ENCODE results near the gene SLC17A3.

Gene SLC17A3, protein sequence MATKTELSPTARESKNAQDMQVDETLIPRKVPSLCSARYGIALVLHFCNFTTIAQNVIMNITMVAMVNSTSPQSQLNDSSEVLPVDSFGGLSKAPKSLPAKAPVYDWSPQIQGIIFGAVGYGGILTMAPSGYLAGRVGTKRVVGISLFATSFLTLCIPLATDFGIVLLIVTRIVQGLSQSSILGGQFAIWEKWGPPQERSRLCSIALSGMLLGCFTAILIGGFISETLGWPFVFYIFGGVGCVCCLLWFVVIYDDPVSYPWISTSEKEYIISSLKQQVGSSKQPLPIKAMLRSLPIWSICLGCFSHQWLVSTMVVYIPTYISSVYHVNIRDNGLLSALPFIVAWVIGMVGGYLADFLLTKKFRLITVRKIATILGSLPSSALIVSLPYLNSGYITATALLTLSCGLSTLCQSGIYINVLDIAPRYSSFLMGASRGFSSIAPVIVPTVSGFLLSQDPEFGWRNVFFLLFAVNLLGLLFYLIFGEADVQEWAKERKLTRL

DNA sequence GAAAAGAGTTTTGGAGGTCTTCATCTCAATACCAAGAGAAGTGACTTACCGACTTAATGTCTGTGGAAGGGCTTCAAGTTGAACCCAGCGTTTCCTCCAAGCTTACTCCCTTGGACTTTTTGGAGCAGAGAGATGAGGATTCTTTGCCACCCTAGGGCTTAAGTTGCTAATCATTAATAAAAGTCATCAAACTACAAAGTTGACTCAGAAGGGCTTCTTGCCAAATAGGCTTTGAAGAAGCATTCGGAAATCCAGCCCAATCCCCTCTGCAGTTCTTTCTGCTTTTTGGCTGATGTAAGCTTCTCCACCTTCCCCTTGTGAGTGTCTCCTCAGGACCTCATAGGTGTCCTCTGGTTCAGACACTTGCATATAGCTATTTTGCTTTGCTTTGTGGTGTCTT lies at the start of gene SLC17A3:
TSS of gene SLC17A3 (minus strand) at position 126 of the 400 bp plus-strand sequence. CDS start 5,856 bp downstream, outside the sequence.
- DNase-seq (ENCODE audit: low spot score), result no peak

DNA sequence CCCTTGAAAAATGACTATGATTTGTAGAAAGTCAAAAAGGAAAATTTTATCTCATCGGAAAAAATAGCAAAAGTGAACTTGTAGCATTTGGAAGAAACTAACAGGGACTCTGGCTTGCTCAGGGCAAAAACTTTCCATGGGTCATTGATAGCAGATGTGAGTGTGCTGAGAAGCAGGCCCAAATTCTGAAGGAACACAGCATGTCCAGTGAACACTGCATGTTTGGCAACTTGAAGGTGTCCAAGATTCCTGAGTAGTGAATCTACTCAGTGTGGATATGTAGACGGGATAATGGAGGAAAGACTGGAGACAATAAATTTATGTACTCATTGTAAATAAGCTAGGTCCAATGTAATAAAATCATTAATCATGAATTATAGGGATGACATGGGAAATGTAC lies 48.3 kb upstream of the SLC17A3 start:
- DNase-seq (ENCODE audit: low spot score), result no peak

DNA sequence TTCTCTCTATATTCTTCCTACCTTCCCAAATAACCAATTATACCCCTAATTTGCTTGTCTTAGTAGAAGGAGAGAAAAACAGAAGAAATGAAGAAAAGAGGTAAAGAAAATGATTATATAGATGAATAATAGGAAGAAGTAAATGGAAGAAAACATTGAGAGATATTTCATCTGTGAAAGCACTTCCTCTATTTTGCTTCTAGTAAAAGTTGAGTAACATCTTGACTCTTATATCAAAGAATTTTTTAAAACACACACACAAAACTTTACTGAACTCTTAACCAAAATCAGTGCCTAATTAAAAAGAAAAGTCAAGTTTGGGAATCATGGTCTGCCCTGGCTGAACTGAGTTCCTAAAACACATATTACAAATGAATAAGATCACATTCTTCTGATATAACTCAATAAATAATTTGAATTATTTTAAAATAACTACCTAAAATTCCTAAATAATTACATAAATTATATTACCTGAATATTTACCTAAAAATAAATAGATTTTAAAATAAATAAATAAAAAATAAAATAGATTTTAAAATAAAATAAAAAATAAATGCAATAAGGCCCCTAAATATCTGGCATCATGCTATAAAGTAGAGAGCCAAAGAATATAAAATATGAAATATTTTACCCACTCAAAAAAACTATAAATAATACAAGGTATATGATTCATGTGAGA lies 47.6 kb upstream of the SLC17A3 start:
- no peak for DNase-seq (ENCODE audit: low spot score)

DNA sequence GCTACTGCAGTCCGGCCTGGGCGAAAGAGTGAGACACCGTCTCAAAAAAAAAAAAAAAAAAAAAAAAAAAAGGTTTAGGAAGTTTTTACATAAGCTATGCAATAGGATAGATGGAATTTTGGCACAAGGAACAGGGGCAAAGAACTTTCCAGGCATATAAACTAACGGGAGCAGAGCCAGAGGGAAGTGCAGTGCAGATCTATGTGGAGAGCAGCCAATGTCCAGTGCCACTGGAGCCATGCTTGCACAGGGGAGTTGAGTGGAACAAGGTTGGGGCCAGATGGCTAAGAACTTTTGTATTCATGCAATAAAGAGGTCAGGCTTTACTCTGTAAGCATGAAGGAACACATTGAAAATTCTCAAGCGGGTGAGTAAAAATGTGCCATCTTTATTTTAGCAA lies 45.6 kb upstream of the SLC17A3 start:
- no peak for DNase-seq (ENCODE audit: low spot score)

DNA sequence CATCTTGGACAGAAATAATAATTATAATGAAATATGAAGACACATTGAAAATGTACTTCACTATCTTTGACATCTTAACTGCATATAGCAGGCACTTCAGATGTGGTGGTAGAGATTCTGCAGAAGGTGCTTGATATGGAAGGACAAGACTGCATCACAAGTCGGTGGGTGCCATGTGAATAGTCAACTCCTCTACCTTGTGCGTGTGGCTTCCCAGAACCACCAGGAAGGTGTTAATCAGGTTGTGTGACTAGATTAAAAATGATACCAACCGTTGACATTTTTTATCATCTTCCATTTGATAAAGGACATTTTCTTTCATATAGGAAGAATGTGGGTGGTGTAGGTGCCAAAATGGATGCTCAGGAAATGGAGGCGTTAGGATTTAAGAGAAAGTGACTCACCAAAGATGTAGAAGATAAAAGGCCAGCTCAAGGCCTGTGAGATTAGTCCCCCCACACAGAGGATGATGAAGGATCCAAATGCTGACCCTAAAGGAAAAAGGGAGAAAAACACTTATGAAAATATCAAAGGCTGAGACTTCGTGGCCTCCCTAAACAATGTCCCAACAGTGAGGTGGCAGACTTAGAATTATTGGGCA lies 44.1 kb upstream of the SLC17A3 start:
- DNase-seq (ENCODE audit: low spot score), result no peak

DNA sequence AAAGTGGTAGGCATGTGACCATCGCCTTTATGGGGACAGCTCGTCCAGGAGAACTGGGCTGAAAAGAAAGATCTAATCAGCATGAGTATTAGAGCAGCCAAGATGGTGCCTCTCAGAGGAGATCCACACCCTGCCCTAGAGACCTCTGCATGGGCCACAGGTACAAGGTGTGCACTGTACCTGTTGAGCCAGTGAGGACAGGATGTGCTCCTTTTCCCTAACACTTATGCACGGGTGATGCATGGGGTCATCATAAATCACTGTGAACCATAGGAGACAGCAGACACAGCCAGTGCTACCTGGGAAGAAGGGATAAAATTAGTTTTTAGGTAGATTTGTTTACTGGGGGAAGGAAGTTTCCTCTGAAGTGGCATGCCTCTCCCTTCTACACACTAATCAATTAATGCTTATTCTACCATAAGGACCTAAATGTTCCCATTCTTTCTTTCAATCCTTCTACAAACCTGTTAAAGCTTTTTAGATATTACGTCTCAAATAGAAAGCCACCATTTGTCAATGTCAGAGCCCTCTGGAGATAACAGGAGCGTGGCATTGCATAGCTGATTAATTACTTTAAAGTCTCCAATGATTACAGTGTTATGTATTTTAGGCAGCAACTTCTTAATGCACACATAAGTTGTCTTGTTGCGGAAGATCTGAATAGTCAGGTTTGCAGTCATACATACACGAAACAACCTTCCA lies 42.9 kb upstream of the SLC17A3 start:
- no peak for DNase-seq (ENCODE audit: low spot score)

DNA sequence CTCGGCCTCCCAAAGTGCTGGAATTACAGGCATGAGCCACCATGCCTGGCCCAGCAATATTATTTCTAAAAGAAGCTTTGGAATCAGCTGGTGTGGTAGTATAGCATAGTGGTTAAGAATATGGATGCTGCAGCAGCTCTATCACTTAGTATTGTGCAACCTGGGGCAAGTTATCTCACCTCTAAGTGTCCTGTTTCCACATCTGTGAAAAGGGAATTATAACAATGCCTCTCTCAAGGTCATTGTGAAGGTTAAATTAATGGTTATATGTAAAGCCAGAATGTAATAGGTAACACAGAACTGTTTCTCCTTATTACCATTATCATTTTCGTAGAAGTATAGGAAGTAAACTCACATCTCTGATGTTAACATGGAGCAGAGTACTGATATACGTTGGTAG lies 42.3 kb upstream of the SLC17A3 start:
- DNase-seq (ENCODE audit: low spot score), result no peak

DNA sequence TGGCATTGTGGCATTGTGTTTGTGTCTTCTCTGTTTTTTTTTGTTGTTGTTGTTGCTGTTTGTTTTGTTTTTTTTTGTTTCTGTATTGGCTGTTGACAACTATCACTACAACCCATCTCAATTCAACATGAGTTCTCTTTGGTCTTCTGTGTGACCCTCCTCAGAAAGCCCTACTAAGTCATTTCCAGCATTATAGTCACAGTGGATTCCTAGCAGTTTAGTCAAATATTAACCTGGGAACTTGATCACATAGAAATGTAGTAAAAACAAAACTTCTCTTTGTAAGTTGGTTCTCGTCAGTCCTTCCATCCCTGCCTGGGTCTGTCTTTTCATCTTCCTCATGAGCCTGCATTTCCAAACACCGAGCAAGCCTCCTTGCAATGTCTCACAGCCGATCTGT lies 39.7 kb upstream of the SLC17A3 start:
- DNase-seq (ENCODE audit: low spot score), result no peak

DNA sequence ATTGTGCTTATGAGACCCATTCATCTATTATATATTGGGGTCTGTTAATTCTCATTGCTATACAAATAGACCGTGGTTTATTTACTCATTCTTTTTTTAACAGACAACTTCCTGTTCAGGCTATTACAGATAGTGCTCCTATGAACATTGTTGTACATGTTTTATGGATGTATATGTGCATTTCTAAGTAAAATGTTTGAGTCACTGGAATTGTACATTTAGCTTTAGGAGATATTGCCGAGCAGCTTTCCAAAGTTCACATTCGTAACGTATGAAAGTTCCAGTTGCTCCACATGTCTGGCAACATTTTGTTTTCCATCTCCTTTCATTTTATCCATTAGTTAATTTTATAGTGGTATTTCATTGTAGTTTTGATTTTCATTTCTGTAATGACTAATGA lies 37.3 kb upstream of the SLC17A3 start:
- no peak for DNase-seq (ENCODE audit: low spot score)

DNA sequence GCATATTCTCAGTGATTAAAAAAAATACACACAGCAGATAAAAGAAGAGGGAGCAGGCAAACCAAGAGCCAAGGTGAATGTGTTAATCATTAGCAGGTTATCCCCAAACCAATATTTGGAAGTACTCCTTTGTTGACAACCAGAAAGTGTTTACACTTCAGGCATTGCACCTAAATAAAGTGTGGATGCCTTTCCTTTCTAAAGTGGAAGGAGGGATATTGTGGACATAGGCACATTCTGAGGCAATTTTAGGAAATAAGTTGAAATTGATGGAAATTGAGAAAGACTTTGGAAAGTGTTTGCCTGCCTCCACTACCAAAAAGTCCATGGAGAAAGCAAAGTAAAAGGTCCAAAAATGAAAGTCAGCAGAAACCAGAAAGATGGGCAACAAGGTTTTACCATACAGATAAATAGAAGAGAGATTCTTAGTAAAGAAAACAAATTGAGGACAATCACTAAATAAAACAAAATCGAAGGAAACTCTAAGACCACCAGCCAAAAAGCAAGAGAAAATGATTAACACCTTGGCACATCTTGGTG lies 33.5 kb upstream of the SLC17A3 start:
- no peak for DNase-seq (ENCODE audit: low spot score)

DNA sequence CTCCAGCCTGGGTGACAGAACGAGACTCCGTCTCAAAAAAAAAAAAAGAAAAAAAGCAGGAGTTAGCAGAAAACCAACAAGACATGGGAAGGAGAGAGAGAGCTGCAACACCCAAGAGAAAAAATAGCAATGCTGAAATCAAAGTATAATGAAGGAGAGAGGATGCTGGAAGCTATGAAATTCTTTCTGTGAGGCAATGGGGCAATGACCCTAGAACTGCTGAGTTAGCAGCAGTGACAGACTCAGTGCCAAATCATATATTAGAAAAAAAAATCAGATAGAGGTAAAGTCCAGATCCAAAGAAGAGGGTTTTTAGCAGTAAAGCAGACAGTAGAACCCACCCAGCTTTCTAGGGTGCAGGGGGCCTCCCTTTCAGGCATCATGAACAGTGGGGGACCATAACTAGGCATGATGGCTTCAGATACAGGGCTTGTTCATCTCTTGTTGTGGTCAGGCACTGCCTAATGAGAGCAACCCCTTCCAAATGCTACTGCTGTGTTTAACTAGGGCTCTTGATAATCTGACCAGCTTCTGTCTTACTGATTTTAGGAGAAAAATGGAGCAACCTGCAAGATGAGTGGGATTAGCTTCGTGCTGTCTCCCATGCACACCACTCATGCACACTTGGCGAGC lies 29.5 kb upstream of the SLC17A3 start:
- no peak for DNase-seq (ENCODE audit: low spot score)

DNA sequence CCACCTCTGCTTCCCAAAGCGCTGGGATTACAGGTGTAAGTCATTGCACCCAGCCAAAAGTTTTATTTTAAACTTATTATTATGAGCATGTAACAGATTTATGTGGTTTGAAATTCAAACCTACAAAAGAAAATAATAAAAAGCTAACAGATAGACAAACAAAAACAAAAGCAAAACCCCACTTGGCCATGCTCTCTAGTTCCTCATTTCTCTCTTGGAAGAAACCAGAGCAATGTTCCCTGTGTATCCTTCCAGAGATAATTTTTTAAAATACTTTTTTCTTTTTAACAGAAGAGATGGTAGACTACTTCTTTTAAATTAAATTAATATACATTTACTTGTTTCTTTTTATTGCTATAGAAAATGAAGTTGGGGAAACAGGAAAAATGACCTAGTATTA lies 28.0 kb upstream of the SLC17A3 start:
- DNase-seq (ENCODE audit: low spot score), result no peak

DNA sequence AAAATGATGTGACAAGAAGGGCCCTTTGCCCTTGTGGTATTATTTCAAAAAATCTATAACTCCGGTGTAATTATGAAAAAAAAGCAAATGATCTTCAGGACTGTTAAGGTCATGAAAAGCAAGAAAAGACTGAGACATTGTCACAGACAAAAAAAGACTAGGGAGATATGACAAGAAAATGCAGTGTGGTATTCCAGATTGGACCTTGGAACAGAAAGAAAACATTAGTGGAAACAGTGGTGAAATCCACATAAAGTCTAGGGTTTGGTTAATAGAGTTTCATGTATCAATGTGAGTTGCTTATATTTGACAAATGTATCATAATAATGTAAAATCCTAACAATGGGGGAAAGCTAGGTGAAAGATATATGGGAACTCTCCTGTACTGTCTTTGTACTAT lies 26.8 kb upstream of the SLC17A3 start:
- DNase-seq (ENCODE audit: low spot score), result no peak

DNA sequence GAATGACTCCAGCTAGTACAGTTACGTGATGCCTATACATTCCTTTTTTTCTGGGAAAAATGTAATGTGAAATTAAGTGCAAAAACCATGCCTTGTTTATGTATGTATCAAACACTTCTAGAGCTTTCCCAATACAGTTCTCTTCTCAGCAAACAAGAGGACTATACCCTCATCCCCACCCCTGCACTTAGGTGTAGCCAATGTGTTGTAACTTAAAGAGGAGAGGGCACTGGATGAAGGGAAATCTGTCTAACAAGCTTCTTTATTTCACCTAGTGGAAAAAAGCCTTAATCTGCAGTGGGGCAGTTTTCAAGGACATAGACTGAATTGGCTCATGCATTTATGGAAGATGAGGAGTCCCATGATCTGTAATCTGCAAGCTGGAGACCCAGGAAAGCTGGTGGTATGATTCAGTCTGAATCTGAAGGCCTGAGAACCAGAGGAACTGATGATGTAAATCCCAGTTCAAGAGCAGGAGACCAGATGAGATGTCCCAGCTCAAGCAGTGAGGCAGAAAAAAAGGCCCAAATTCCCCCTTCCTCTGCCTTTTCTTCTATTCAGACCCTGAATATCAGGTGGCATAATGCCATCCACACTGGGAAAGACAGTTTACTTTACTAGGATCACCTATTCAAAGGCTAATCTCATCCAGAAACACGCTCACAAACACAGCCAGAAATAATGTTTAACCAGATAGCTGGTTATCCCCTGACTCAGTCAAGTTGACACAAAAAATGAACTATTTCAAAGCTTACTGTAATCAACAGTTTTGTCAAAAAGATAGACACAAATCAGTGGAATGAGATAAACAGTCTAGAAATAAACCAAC lies 25.8 kb upstream of the SLC17A3 start:
- DNase-seq (ENCODE audit: low spot score), result no peak

DNA sequence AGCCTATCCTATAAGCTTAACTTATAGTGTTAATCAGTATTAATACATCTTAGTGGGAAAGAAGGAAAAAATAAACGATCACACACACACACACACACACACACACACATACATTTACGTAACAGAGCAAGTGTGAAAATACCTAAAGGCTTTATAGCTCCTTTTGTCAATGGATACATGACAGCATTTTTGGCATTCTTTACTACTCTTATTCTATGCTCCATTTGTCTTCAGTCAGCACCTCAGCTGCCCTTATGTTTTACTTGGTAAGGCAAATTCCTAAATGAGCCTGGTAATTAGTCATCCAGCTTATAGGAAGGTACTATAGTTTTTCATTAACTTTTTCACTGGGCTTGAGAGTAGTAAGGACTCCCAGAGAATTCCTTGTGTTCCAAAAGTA lies 25.1 kb upstream of the SLC17A3 start:
- DNase-seq (ENCODE audit: low spot score), result no peak

DNA sequence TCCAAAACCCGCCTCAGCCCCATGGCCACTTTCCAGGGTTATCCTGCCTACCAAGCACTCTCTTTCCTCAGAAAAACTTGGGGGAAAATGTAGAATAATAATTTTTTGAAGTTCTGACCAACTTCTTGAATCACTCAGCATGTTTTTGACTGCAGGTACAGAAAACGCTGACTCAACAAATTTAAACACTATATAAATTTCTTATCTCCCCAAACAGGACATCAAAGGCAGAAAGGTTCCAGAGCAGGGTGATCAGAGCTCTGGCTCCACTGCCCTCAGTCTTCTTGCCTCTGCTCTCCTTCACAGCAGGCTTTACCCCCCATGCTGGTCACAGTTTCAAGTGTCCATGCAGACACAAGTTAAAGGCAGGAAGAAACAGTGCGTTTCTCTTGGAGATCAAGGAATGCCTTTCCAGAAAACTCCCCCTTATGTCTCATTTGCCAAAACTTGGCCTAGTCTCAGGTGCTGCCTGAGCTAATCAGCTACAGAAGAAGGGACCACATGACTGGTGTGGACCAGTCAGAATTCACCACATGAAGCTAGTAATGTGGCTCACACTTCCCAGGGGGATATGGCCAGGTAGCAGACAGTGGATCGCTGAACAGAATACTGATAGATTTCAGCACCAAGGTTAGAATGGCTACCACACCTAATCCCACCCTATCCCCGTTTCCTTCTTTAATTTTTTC lies 24.4 kb upstream of the SLC17A3 start:
- no peak for DNase-seq (ENCODE audit: low spot score)

DNA sequence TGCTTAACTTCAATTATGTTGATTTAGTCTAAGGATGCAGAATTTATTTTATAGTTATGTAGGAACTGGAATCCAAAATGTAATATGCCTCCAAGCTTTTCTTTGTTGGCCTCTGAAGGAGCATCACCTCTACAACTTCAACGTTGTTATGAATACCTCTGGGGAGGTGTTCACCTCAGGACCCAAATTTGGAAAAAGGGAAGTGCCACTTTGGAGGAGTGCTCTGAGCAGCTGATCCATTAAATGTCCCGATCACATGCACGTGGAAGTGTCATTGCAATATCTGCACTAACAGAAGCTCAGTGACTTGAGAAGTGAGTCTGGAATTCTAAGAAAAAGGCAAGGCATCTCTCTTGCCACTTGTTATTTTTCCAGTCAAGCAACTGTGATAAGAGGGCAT lies 22.2 kb upstream of the SLC17A3 start:
- DNase-seq (ENCODE audit: low spot score), result no peak

DNA sequence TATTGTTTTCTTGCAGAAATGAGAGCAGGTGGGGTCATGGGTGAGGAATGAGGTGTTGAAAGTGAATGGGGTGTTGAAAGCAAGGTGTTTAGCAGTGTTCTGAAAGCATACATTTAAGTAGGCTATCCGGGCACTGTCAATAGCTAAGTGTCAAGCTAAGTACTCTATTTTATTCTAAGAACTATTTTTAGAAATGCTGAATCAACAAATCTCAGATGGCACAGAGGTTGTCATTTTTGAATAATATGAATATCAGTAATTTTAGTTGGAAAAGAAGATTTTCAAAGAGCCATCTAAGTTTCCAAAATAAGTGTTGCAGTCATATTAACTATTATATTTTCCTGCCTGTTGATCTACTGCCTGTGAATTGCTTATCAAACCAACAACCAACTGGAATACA lies 21.7 kb upstream of the SLC17A3 start:
- DNase-seq (ENCODE audit: low spot score), result no peak

DNA sequence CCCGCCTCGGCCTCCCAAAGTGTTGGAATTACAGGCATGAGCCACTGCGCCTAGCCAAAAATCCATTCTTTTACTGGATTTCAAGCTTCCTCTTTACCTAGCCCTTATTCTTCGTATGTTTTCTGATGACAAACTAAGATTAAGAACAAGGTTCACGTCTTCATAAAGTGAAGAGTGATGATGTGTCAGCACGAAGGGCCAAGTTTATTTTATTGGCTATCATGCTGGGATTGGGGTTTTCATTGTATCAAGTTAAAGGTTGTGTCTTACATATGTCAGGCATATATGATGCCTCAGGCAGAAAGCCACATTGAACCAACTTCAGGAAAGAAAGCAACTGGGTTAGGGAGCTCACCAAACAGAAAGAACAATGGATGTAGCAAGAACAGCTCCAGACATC lies 19.7 kb upstream of the SLC17A3 start:
- no peak for DNase-seq (ENCODE audit: low spot score)

DNA sequence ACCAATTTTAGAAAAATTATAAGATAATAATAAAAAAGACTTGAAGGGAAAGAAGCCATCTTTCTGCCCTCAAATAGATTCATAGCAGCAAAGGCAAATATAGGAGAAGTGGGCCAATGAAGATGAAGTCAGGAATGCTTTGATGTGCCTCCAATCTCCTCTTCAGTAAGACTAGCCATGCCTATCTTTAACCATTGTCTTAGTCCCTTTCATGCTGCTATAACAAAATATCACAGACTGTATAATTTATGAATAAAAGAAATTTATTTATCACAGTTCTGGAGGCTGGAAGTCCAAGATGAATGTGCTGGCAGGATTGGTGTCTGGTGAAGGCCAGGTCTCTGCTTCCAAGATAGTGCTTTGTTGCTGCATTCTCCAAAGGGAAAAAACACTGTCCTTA lies 18.8 kb upstream of the SLC17A3 start:
- no peak for DNase-seq (ENCODE audit: low spot score)
